MCF 10A (cell line): ENCODE data around the gene MAP3K2. TPM values are rescaled to one million over a fixed set of nuclear protein-coding genes. Genes with fewer than 3 reads are reported as not detected.

Experiments
- BruUV-seq: library from RNA; stranded (reverse); fragments of 400-500 nt; replicated peaks from 2 replicates; lab custom pipeline; 2021; lab: Mats Ljungman, UMichigan
- CTCF ChIA-PET: fragments of 300-600 bp; sonication (Branson Sonifier 250); formaldehyde crosslinking; extraction: SDS; loops from one replicate; lab custom pipeline; 2021; ENCODE audit warnings: antibody characterized with exemption, inconsistent platforms; lab: Yijun Ruan, JAX
- POLR2A ChIA-PET: fragments of 300-600, 350-650 bp; sonication (Branson Sonifier 250); formaldehyde crosslinking; extraction: SDS; loops from one replicate; lab custom pipeline; 2020; ENCODE audit warnings: antibody characterized with exemption, inconsistent platforms; lab: Yijun Ruan, JAX
- DNase-seq: peaks from one replicate; pipeline ENCODE4 v3.0.0-alpha.2; 2018; ENCODE audit not compliant: unreplicated experiment
- H3K27ac Mint-ChIP-seq: one replicate; pipeline ENCODE4 v1.8.0; 2022; ENCODE audit warnings: mild to moderate bottlenecking, low read depth, mixed read lengths; ENCODE audit not compliant: unreplicated experiment
- H3K27me3 Mint-ChIP-seq: one replicate; pipeline ENCODE4 v1.8.0; 2022; ENCODE audit warnings: mixed read lengths; ENCODE audit not compliant: insufficient read depth, unreplicated experiment
- H3K36me3 Mint-ChIP-seq: one replicate; pipeline ENCODE4 v1.8.0; 2022; ENCODE audit warnings: mild to moderate bottlenecking, moderate library complexity, mixed read lengths; ENCODE audit not compliant: insufficient read depth, unreplicated experiment
- H3K4me1 Mint-ChIP-seq: one replicate; pipeline ENCODE4 v1.8.0; 2022; ENCODE audit warnings: mixed read lengths; ENCODE audit not compliant: insufficient read depth, unreplicated experiment
- H3K4me3 Mint-ChIP-seq: one replicate; pipeline ENCODE4 v1.8.0; 2022; ENCODE audit warnings: mild to moderate bottlenecking, moderate library complexity, mixed read lengths; ENCODE audit not compliant: unreplicated experiment
- H3K9me3 Mint-ChIP-seq: one replicate; pipeline ENCODE4 v1.8.0; 2022; ENCODE audit warnings: mixed read lengths; ENCODE audit not compliant: unreplicated experiment
- intact Hi-C: fragments of 100-400 bp; cut with micrococcal nuclease; formaldehyde crosslinking; loops from 2 replicates; pipeline ENCODE4 v1.14.1; 2022
- total RNA-seq: library from RNA; stranded (reverse); gene quantifications from 2 replicates; pipeline ENCODE4 v1.2.3, GENCODE V29; 2022
- TF ChIP-seq, protein P1 (sequence below): fragments of 200-600 bp; IDR thresholded peaks from one replicate; pipeline ENCODE4 v1.8.0; 2022; ENCODE audit warnings: antibody characterized with exemption, mild to moderate bottlenecking; ENCODE audit not compliant: unreplicated experiment

The MAP3K2 gene
- total RNA-seq, 1 experiment from 2014 or later = 62.9 TPM

DNA sequence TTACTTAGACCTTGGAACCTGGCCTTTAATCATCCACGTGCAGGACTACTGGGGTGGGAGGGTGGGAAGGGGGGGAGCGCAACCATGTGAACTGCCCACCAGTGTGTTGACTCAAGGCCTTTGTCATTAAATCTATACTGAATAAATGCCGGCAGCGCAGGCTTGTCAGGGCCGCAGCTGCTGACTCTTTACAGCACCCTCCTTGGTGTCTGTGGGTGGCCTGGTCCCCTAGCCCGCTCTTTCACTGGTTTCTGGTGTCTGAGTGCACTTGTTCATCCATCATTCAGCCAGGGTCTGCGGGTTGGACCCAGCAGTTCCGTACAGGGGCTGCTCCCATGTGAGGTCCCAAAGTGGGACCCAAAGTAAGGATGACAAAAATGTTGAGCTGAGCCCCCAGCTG lies 11.5 kb downstream of the MAP3K2 start:
- ChIA-PET POLR2A (interaction anchor here (0.6 kb wide), 1 partner anchor 12 kb away, joined by 3 read pairs; no protein-coding TSS in a partner anchor), CTCF (interaction anchor here (0.5 to 1.6 kb wide), 3 partner anchors 10 to 120 kb away, joined by 4 read pairs; no protein-coding TSS in a partner anchor)
- TF ChIP-seq, protein P1, sequence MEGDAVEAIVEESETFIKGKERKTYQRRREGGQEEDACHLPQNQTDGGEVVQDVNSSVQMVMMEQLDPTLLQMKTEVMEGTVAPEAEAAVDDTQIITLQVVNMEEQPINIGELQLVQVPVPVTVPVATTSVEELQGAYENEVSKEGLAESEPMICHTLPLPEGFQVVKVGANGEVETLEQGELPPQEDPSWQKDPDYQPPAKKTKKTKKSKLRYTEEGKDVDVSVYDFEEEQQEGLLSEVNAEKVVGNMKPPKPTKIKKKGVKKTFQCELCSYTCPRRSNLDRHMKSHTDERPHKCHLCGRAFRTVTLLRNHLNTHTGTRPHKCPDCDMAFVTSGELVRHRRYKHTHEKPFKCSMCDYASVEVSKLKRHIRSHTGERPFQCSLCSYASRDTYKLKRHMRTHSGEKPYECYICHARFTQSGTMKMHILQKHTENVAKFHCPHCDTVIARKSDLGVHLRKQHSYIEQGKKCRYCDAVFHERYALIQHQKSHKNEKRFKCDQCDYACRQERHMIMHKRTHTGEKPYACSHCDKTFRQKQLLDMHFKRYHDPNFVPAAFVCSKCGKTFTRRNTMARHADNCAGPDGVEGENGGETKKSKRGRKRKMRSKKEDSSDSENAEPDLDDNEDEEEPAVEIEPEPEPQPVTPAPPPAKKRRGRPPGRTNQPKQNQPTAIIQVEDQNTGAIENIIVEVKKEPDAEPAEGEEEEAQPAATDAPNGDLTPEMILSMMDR = no peak
- Mint-ChIP-seq H3K9me3 (peaks cover 10% of the 10 kb centered on the region), H3K4me3 (no peak overlapping the region), H3K27ac (no peak overlapping the region), H3K27me3 (no peaks in the 10 kb centered on the region), H3K36me3 (peaks cover 6% of the 10 kb centered on the region), H3K4me1 (peaks cover 10% of the 10 kb centered on the region)
- BruUV-seq = no TSS peak
- intact Hi-C loops = no loop called here
- DNase-seq = no peak

DNA sequence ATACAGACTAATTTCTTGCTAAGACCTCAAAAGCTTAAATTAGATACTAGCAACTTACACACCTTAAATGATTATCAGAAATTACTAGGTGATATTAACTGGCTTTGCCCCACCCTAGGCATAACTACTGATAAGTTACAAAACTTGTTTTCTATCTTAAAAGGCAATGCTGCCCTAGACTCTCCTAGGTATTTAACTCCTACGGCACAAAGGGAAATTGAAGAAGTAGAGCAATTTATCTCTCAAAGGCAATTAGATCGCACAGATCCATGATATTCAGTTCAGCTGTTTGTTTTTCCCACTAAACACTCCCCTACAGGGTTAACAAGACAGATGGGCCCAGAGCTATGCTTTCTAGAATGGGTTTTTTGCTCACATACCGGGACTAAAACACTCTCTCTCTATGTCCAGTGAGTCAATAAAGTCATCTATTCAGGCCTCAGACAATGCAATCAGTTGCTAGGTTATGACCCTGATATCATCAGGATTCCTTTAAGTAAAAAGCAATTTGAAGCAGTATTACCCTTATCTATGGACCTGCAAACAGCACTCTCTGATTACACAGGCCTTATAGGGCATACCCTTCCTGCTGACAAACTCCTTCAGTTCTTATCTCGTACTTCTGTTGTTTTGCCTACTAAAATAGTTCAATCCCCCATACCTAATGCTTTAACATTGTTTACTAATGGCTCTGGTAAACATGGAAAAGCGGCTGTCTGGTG lies 14.3 kb downstream of the MAP3K2 start:
- CTCF ChIA-PET = interaction anchor here (0.7 kb wide), 1 partner anchor 302 kb away, joined by 3 read pairs; no protein-coding TSS in a partner anchor
- BruUV-seq = no TSS peak

DNA sequence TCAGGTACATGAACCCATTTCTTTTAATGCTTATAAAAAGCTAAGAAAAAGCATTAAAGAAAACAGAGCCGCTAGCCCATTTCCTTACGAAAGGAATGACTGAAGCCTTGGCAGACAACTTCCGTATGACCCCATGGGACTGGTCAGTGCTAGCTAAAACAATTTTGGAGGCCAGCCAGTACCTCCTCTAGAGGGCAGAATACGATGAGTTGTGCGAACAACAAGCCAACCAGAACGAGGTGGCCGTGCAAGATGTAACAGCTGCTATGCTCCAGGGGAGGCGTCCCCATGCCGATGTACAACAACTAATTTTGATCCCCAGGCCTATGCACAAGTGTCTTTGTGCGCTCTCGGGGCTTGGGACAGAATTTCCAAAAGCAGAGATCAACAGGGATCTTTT lies 16.7 kb downstream of the MAP3K2 start:
- Mint-ChIP-seq H3K4me1 (no peaks in the 10 kb centered on the region), H3K9me3 (peaks cover 10% of the 10 kb centered on the region), H3K36me3 (peaks cover 6% of the 10 kb centered on the region), H3K4me3 (no peak overlapping the region), H3K27me3 (no peaks in the 10 kb centered on the region), H3K27ac (no peak overlapping the region)
- no peak for DNase-seq
- BruUV-seq = no TSS peak
- POLR2A ChIA-PET = no interaction called here
- intact Hi-C loops = no loop called here
- TF ChIP-seq, protein P1 = no peak
- CTCF ChIA-PET = interaction anchor here (0.6 to 1.5 kb wide), 4 partner anchors 9 to 223 kb away, joined by 3 to 4 read pairs (median 3); no protein-coding TSS in a partner anchor

More for the DNA sequence above, 14.3 kb downstream of the MAP3K2 start:
- Mint-ChIP-seq H3K27ac (no peak overlapping the region), H3K27me3 (no peaks in the 10 kb centered on the region), H3K4me1 (peaks cover 10% of the 10 kb centered on the region), H3K9me3 (peaks cover 10% of the 10 kb centered on the region), H3K4me3 (no peak overlapping the region), H3K36me3 (peaks cover 6% of the 10 kb centered on the region)
- POLR2A ChIA-PET = interaction anchor here (1.1 to 1.4 kb wide), 2 partner anchors 8 to 13 kb away, joined by 3 to 4 read pairs; no protein-coding TSS in a partner anchor
- DNase-seq = no peak
- TF ChIP-seq, protein P1 = no peak
- intact Hi-C loops = no loop called here

DNA sequence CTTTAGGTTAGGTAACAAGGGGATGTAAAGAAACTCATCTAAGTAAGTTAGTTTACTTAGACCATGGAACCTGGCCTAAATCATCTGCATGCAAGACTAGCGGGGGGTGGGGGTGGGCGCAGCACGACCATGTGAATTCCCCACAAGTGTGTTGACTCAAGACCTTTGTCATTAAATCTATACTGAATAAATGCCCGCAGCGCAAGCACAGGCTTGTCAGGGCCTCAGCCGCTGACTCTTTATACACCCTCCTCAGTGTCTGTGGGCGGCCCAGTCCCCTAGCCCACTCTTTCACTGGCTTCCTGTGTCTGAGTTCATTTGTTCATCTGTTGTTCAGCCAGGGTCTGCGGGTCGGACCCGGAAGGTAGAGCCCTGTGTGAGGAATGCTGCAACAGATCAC lies 17.8 kb downstream of the MAP3K2 start:
- intact Hi-C loops = no loop called here
- BruUV-seq = no TSS peak
- TF ChIP-seq, protein P1 = no peak
- H3K27me3 Mint-ChIP-seq = no peaks in the 10 kb centered on the region
- ChIA-PET POLR2A (no interaction called here), CTCF (interaction anchor here (0.6 to 1.5 kb wide), 4 partner anchors 8 to 109 kb away, joined by 3 to 4 read pairs (median 3); no protein-coding TSS in a partner anchor)
- no peak overlapping the region for H3K4me3 Mint-ChIP-seq
- H3K36me3 Mint-ChIP-seq = peaks cover 6% of the 10 kb centered on the region
- no peak for DNase-seq
- H3K4me1 Mint-ChIP-seq = no peaks in the 10 kb centered on the region
- H3K27ac Mint-ChIP-seq = no peak overlapping the region
- H3K9me3 Mint-ChIP-seq = peaks cover 10% of the 10 kb centered on the region
